Activated CD8-positive, alpha-beta T cell treated with anti-CD3 and anti-CD28 coated beads, Interleukin-2, amount 10 ng/mL, durations not matched to agents 7 days and 5 days (primary cell): ENCODE data around the gene COL2A1. TPM values are rescaled to one million over a fixed set of nuclear protein-coding genes. Genes with fewer than 3 reads are reported as not detected.

ENCODE experiments used
- ATAC-seq: fragments of 150-1000 bp; cut with Tn5 transposase; one replicate; pipeline ENCODE4 v1.10.0; 2021; ENCODE audit warnings: moderate library complexity
- CTCF ChIA-PET: fragments of 350-600 bp; sonication (Branson Sonifier 250); formaldehyde crosslinking; loops from one replicate; lab custom pipeline; 2021; ENCODE audit warnings: antibody characterized with exemption; lab: Charles Lee
- POLR2A ChIA-PET: fragments of 350-600 bp; sonication (Branson Sonifier 250); formaldehyde crosslinking; loops from one replicate; lab custom pipeline; 2021; ENCODE audit warnings: antibody characterized with exemption; lab: Charles Lee
- DNase-seq: peaks from one replicate; pipeline ENCODE4 v3.0.0-alpha.2; 2020
- H3K27ac Mint-ChIP-seq: one replicate; pipeline ENCODE4 v1.8.0; 2021; ENCODE audit warnings: mild to moderate bottlenecking, mixed read lengths
- H3K27me3 Mint-ChIP-seq: one replicate; pipeline ENCODE4 v1.8.0; 2021; ENCODE audit warnings: low read depth, mixed read lengths
- H3K36me3 Mint-ChIP-seq: one replicate; pipeline ENCODE4 v1.8.0; 2021; ENCODE audit warnings: low read depth, mixed read lengths
- H3K4me1 Mint-ChIP-seq: one replicate; pipeline ENCODE4 v1.8.0; 2021; ENCODE audit warnings: low read depth, mixed read lengths
- H3K4me3 Mint-ChIP-seq: one replicate; pipeline ENCODE4 v1.8.0; 2021; ENCODE audit warnings: mild to moderate bottlenecking, mixed read lengths
- H3K9me3 Mint-ChIP-seq: one replicate; pipeline ENCODE4 v1.8.0; 2022; ENCODE audit warnings: mixed read lengths; ENCODE audit not compliant: insufficient read depth
- total RNA-seq, 2 experiments: library from RNA; stranded (reverse); gene quantifications; one replicate each; pipeline ENCODE4 v1.2.3, GENCODE V29; 2021

The COL2A1 gene
- total RNA-seq, 2 experiments from 2014 or later, result not detected

- peaks cover 54% of the 10 kb centered on the region for H3K27me3 Mint-ChIP-seq
- CTCF ChIA-PET, result no interaction called here
- no peaks in the 10 kb centered on the region for H3K9me3 Mint-ChIP-seq
- H3K36me3 Mint-ChIP-seq, result no peaks in the 10 kb centered on the region
- POLR2A ChIA-PET, result no interaction called here
- no peak for DNase-seq
- H3K27ac Mint-ChIP-seq, result no peak overlapping the region
- no peak overlapping the region for H3K4me3 Mint-ChIP-seq
- no peaks in the 10 kb centered on the region for H3K4me1 Mint-ChIP-seq
- no peak for ATAC-seq
Measured at GRCh38 chr12:48018618-48018995, 14.3 kb upstream of the COL2A1 start.

GRCh38 chr12:48017921-48018617 lies 13.8 kb upstream of the COL2A1 start:
- Mint-ChIP-seq H3K36me3 (no peaks in the 10 kb centered on the region), H3K27ac (no peak overlapping the region), H3K27me3 (peaks cover 56% of the 10 kb centered on the region), H3K9me3 (no peaks in the 10 kb centered on the region), H3K4me3 (no peak overlapping the region), H3K4me1 (no peaks in the 10 kb centered on the region)
- DNase-seq, result no peak
- POLR2A ChIA-PET, result no interaction called here
- CTCF ChIA-PET, result interaction anchor here (1.3 kb wide), 1 partner anchor 17 kb away, joined by 3 read pairs; no protein-coding TSS in a partner anchor
- ATAC-seq, result no peak

- ChIA-PET CTCF (interaction anchor here (1.3 kb wide), 1 partner anchor 16 kb away, joined by 3 read pairs; no protein-coding TSS in a partner anchor), POLR2A (no interaction called here)
- no peaks in the 10 kb centered on the region for H3K36me3 Mint-ChIP-seq
- no peaks in the 10 kb centered on the region for H3K4me1 Mint-ChIP-seq
- no peak for DNase-seq
- no peak for ATAC-seq
- H3K9me3 Mint-ChIP-seq, result no peaks in the 10 kb centered on the region
- H3K27ac Mint-ChIP-seq, result no peak overlapping the region
- H3K4me3 Mint-ChIP-seq, result no peak overlapping the region
- peaks cover 55% of the 10 kb centered on the region for H3K27me3 Mint-ChIP-seq
Measured at GRCh38 chr12:48017496-48017895, 13.2 kb upstream of the COL2A1 start.

GRCh38 chr12:48016373-48017020 lies 12.2 kb upstream of the COL2A1 start:
- H3K27me3 Mint-ChIP-seq, result peaks cover 52% of the 10 kb centered on the region
- DNase-seq (no peak), ATAC-seq (no peak)
- no peak overlapping the region for H3K27ac Mint-ChIP-seq
- POLR2A ChIA-PET, result no interaction called here
- CTCF ChIA-PET, result interaction anchor here (1.3 kb wide), 1 partner anchor 15 kb away, joined by 3 read pairs; no protein-coding TSS in a partner anchor
- no peaks in the 10 kb centered on the region for H3K4me1 Mint-ChIP-seq
- no peaks in the 10 kb centered on the region for H3K36me3 Mint-ChIP-seq
- H3K4me3 Mint-ChIP-seq, result no peak overlapping the region
- H3K9me3 Mint-ChIP-seq, result no peaks in the 10 kb centered on the region

GRCh38 chr12:48015954-48016353 lies 11.7 kb upstream of the COL2A1 start:
- ChIA-PET POLR2A (no interaction called here), CTCF (interaction anchor here (2.1 kb wide), 1 partner anchor 10 kb away, joined by 6 read pairs; no protein-coding TSS in a partner anchor)
- Mint-ChIP-seq H3K9me3 (no peaks in the 10 kb centered on the region), H3K27me3 (peaks cover 53% of the 10 kb centered on the region), H3K4me3 (no peak overlapping the region), H3K36me3 (no peaks in the 10 kb centered on the region), H3K4me1 (no peaks in the 10 kb centered on the region), H3K27ac (no peak overlapping the region)
- DNase-seq, result no peak
- ATAC-seq, result no peak

GRCh38 chr12:48015129-48015528 lies 10.9 kb upstream of the COL2A1 start:
- Mint-ChIP-seq H3K4me1 (no peaks in the 10 kb centered on the region), H3K9me3 (no peaks in the 10 kb centered on the region), H3K27me3 (peaks cover 55% of the 10 kb centered on the region), H3K4me3 (no peak overlapping the region), H3K27ac (no peak overlapping the region), H3K36me3 (no peaks in the 10 kb centered on the region)
- ChIA-PET POLR2A (no interaction called here), CTCF (interaction anchor here (1.3 to 2.1 kb wide), 2 partner anchors 9 to 12 kb away, joined by 3 to 6 read pairs; no protein-coding TSS in a partner anchor)
- ATAC-seq, result no peak
- DNase-seq, result no peak

- ChIA-PET CTCF (no interaction called here), POLR2A (no interaction called here)
- Mint-ChIP-seq H3K36me3 (no peaks in the 10 kb centered on the region), H3K4me1 (no peaks in the 10 kb centered on the region), H3K9me3 (no peaks in the 10 kb centered on the region), H3K27ac (no peak overlapping the region), H3K27me3 (peaks cover 65% of the 10 kb centered on the region), H3K4me3 (no peak overlapping the region)
- no peak for DNase-seq
- no peak for ATAC-seq
Measured at GRCh38 chr12:48013287-48013686, 9.0 kb upstream of the COL2A1 start.

- Mint-ChIP-seq H3K4me3 (no peak overlapping the region), H3K9me3 (no peaks in the 10 kb centered on the region), H3K27me3 (peaks cover 70% of the 10 kb centered on the region), H3K4me1 (no peaks in the 10 kb centered on the region), H3K36me3 (no peaks in the 10 kb centered on the region), H3K27ac (no peak overlapping the region)
- ChIA-PET CTCF (no interaction called here), POLR2A (no interaction called here)
- DNase-seq (no peak), ATAC-seq (no peak)
Measured at GRCh38 chr12:48012070-48012469, 7.8 kb upstream of the COL2A1 start.

GRCh38 chr12:48010366-48010970 lies 6.2 kb upstream of the COL2A1 start:
- no peaks in the 10 kb centered on the region for H3K9me3 Mint-ChIP-seq
- no peak overlapping the region for H3K27ac Mint-ChIP-seq
- ChIA-PET CTCF (interaction anchor here (1.6 kb wide), 1 partner anchor 47 kb away, joined by 5 read pairs; the partner anchor contains the start of gene TMEM106C), POLR2A (no interaction called here)
- ATAC-seq (no peak), DNase-seq (no peak)
- no peaks in the 10 kb centered on the region for H3K36me3 Mint-ChIP-seq
- peaks cover 75% of the 10 kb centered on the region for H3K27me3 Mint-ChIP-seq
- no peak overlapping the region for H3K4me3 Mint-ChIP-seq
- H3K4me1 Mint-ChIP-seq, result peaks cover 1% of the 10 kb centered on the region

- no peak overlapping the region for H3K4me3 Mint-ChIP-seq
- peaks cover 75% of the 10 kb centered on the region for H3K27me3 Mint-ChIP-seq
- POLR2A ChIA-PET, result no interaction called here
- ATAC-seq (no peak), DNase-seq (no peak)
- CTCF ChIA-PET, result interaction anchor here (1.2 kb wide), 1 partner anchor 180 kb away, joined by 3 read pairs; no protein-coding TSS in a partner anchor
- H3K27ac Mint-ChIP-seq, result no peak overlapping the region
- peaks cover 4% of the 10 kb centered on the region for H3K4me1 Mint-ChIP-seq
- no peaks in the 10 kb centered on the region for H3K36me3 Mint-ChIP-seq
- H3K9me3 Mint-ChIP-seq, result no peaks in the 10 kb centered on the region
Measured at GRCh38 chr12:48009471-48009870, 5.2 kb upstream of the COL2A1 start.

GRCh38 chr12:48008950-48009349 lies 4.7 kb upstream of the COL2A1 start:
- H3K4me1 Mint-ChIP-seq, result peaks cover 6% of the 10 kb centered on the region
- ChIA-PET POLR2A (no interaction called here), CTCF (interaction anchor here (1.2 kb wide), 1 partner anchor 181 kb away, joined by 3 read pairs; no protein-coding TSS in a partner anchor)
- no peaks in the 10 kb centered on the region for H3K36me3 Mint-ChIP-seq
- no peak overlapping the region for H3K4me3 Mint-ChIP-seq
- H3K27ac Mint-ChIP-seq, result no peak overlapping the region
- DNase-seq (no peak), ATAC-seq (no peak)
- peaks cover 75% of the 10 kb centered on the region for H3K27me3 Mint-ChIP-seq
- no peaks in the 10 kb centered on the region for H3K9me3 Mint-ChIP-seq

GRCh38 chr12:48008349-48008748 lies 4.1 kb upstream of the COL2A1 start:
- no peaks in the 10 kb centered on the region for H3K9me3 Mint-ChIP-seq
- DNase-seq (no peak), ATAC-seq (no peak)
- CTCF ChIA-PET, result interaction anchor here (1.2 kb wide), 1 partner anchor 181 kb away, joined by 3 read pairs; no protein-coding TSS in a partner anchor
- POLR2A ChIA-PET, result no interaction called here
- H3K36me3 Mint-ChIP-seq, result no peaks in the 10 kb centered on the region
- H3K4me1 Mint-ChIP-seq, result peaks cover 12% of the 10 kb centered on the region
- no peak overlapping the region for H3K27ac Mint-ChIP-seq
- peaks cover 77% of the 10 kb centered on the region for H3K27me3 Mint-ChIP-seq
- no peak overlapping the region for H3K4me3 Mint-ChIP-seq
